Esophagus muscularis mucosa (tissue), 4 donors: Measurements from ENCODE around the gene GALNT13.

Experiments used
- EP300 ChIP-seq: sonication (generic); formaldehyde crosslinking; IDR thresholded peaks from one replicate; pipeline ENCODE4 v1.6.1; 2017; ENCODE audit warnings: antibody characterized with exemption
- POLR2A ChIP-seq: fragments of 450-650 bp; IDR thresholded peaks from one replicate; pipeline ENCODE4 v1.6.1; 2017; ENCODE audit warnings: antibody characterized with exemption, moderate library complexity, mild to moderate bottlenecking, low read depth
- POLR2AphosphoS5 ChIP-seq, 2 donors: sonication (generic); formaldehyde crosslinking; IDR thresholded peaks; one replicate each; pipeline ENCODE4 v1.6.1; 2017; ENCODE audit warnings: antibody characterized with exemption in 2 of 2
- TF ChIP-seq, protein P1 (sequence below), 3 experiments: fragments of 200-600 bp in 2 of 3; fragments of 450-650 bp in 1 of 3; sonication (generic) in 2 of 3; IDR thresholded peaks; one replicate each; pipeline ENCODE4 v1.5.1; 2017 to 2019; ENCODE audit warnings: antibody characterized with exemption in 3 of 3, mild to moderate bottlenecking in 2 of 3, moderate library complexity in 1 of 3

DNA sequence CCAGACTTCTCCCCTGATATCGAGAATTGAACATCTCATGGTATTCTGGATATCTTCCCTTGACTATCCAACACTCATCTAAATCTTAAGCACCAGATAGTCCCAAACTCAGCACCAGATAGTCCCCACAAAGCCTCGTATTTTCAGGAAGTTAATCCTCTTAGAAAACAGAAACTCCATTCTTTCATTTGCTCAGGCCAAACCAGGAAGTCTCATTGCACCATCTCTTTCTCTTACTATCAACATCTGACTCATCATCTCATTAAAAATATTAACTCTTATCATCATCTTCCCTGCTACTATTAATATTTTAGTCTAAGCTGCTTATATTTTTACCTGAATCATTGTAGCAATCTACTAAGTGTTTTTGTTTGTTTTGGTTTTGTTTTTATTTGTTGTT is 286.4 kb downstream of the GALNT13 start:
- TF ChIP-seq, protein P1, sequence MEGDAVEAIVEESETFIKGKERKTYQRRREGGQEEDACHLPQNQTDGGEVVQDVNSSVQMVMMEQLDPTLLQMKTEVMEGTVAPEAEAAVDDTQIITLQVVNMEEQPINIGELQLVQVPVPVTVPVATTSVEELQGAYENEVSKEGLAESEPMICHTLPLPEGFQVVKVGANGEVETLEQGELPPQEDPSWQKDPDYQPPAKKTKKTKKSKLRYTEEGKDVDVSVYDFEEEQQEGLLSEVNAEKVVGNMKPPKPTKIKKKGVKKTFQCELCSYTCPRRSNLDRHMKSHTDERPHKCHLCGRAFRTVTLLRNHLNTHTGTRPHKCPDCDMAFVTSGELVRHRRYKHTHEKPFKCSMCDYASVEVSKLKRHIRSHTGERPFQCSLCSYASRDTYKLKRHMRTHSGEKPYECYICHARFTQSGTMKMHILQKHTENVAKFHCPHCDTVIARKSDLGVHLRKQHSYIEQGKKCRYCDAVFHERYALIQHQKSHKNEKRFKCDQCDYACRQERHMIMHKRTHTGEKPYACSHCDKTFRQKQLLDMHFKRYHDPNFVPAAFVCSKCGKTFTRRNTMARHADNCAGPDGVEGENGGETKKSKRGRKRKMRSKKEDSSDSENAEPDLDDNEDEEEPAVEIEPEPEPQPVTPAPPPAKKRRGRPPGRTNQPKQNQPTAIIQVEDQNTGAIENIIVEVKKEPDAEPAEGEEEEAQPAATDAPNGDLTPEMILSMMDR (IDR thresholded peaks at IDR 0.05) = no peak
- TF ChIP-seq POLR2A (no peak), POLR2AphosphoS5 (IDR thresholded peaks at IDR 0.05) (no peak), EP300 (no peak)
